ENCODE results near the gene NOL9.

DNA sequence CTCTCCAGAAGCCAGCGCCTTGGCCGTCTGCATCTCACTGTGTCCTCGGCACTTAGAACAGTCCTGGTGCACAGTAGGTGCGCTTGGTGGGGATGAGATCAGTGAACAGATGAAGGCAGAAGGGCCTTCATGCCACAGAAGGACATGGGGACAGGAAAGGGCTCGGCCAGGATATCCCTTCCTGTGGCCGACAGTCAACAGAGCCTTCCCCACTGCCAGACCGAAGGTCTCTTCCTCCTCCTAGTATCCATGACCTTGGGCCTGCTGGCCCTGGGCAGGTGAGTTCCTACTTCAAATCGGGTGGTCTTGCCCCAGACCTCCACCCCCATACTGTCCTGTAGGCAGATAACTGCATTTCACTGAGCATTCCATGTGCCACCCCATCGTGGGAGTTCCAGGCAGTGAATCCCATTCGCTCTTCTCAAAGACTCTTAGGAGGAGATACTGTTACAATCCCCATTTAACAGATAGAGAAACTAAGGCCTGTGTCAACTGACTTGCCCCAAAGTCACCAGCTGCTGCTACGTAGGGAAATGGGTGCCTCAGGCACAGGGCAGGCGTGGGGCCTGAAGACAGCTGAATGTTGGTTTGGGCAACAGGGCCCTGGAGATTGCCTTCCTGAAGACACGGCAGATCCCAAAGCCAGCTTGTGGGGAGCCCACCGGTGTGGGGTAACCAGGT, 66.4 kb downstream of the NOL9 start:
- TF ChIP-seq, protein P1, sequence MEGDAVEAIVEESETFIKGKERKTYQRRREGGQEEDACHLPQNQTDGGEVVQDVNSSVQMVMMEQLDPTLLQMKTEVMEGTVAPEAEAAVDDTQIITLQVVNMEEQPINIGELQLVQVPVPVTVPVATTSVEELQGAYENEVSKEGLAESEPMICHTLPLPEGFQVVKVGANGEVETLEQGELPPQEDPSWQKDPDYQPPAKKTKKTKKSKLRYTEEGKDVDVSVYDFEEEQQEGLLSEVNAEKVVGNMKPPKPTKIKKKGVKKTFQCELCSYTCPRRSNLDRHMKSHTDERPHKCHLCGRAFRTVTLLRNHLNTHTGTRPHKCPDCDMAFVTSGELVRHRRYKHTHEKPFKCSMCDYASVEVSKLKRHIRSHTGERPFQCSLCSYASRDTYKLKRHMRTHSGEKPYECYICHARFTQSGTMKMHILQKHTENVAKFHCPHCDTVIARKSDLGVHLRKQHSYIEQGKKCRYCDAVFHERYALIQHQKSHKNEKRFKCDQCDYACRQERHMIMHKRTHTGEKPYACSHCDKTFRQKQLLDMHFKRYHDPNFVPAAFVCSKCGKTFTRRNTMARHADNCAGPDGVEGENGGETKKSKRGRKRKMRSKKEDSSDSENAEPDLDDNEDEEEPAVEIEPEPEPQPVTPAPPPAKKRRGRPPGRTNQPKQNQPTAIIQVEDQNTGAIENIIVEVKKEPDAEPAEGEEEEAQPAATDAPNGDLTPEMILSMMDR (IDR thresholded peaks at IDR 0.05), result no peak
- no peak for TF ChIP-seq EP300 (IDR thresholded peaks at IDR 0.05)
- no peak for TF ChIP-seq POLR2A (IDR thresholded peaks at IDR 0.05)
- TF ChIP-seq POLR2AphosphoS5 (IDR thresholded peaks at IDR 0.05), result no peak
